ENCODE data around the gene CUX1.

DNA sequence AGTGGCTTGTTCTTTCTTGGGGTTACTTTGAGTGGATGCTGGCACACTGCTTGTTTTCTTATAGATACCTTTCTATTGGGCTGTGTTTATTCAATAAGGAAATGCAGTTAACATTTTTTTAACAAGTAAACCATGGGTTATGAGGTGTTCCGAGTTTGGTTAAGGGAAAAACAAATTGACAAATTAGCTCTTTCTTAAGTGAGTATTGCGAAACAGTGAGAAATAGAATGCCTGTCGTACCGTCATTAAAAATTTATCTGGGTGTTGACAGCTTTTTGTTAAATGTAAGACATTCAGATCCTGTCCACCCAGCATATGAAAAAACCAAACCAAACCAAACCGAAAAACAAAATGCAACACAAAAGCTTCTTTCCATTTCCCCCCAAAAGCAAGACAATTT, 6.2 kb downstream of the CUX1 start:
- TF ChIP-seq, protein P1, sequence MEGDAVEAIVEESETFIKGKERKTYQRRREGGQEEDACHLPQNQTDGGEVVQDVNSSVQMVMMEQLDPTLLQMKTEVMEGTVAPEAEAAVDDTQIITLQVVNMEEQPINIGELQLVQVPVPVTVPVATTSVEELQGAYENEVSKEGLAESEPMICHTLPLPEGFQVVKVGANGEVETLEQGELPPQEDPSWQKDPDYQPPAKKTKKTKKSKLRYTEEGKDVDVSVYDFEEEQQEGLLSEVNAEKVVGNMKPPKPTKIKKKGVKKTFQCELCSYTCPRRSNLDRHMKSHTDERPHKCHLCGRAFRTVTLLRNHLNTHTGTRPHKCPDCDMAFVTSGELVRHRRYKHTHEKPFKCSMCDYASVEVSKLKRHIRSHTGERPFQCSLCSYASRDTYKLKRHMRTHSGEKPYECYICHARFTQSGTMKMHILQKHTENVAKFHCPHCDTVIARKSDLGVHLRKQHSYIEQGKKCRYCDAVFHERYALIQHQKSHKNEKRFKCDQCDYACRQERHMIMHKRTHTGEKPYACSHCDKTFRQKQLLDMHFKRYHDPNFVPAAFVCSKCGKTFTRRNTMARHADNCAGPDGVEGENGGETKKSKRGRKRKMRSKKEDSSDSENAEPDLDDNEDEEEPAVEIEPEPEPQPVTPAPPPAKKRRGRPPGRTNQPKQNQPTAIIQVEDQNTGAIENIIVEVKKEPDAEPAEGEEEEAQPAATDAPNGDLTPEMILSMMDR (IDR thresholded peaks at IDR 0.05), result no peak
- TF ChIP-seq POLR2A (IDR thresholded peaks at IDR 0.05), result no peak
